Hepatocyte (in vitro differentiated cells): ENCODE data around the gene ADAMTSL1.

ENCODE experiments used
- CTCF ChIP-seq: fragments of 200-600 bp; sonication (generic); IDR thresholded peaks from 2 replicates; pipeline ENCODE4 v1.5.1; 2016; ENCODE audit warnings: antibody characterized with exemption, mild to moderate bottlenecking; ENCODE audit not compliant: poor library complexity
- EZH2 ChIP-seq: fragments of 200-600 bp; sonication (generic); IDR thresholded peaks from 2 replicates; pipeline ENCODE4 v1.6.1; 2016; ENCODE audit warnings: antibody characterized with exemption, mild to moderate bottlenecking, borderline replicate concordance

GRCh38 chr9:18692268-18692667 lies 218.3 kb downstream of the ADAMTSL1 start:
- TF ChIP-seq CTCF (no peak), EZH2 (no peak)
